ENCODE data around the gene SPAG6. TPM values are rescaled to one million over a fixed set of nuclear protein-coding genes. Genes with fewer than 3 reads are reported as not detected.

Gene SPAG6
- total RNA-seq, 1 experiment from 2014 or later = not detected

DNA sequence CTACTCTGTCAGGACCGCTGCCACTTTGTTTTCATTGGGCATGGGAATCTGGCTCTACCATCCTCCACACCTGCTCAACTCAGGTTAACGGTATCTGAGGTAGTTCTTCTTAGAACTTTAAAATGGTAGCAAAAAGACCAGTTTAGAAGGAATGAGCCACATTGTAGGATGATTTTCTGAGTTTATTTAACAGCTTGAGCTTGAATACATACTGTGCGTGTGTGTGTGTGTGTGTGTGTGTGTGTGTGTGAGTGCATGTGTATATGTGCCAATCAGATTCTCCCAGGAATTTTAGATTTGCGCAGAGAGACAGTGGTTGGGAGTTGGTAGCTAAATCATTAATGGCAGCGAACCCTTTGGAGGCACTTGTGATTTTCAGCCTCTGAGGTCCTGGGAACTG is 81.4 kb downstream of the SPAG6 start:
- H3F3A ChIP-seq (ENCODE audit: insufficient read depth, low read depth) = peaks cover 36% of the 10 kb centered on the region
- TF ChIP-seq EZH2 (IDR thresholded peaks at IDR 0.05; ENCODE audit: low read depth) = no peak
- TF ChIP-seq, protein P1, sequence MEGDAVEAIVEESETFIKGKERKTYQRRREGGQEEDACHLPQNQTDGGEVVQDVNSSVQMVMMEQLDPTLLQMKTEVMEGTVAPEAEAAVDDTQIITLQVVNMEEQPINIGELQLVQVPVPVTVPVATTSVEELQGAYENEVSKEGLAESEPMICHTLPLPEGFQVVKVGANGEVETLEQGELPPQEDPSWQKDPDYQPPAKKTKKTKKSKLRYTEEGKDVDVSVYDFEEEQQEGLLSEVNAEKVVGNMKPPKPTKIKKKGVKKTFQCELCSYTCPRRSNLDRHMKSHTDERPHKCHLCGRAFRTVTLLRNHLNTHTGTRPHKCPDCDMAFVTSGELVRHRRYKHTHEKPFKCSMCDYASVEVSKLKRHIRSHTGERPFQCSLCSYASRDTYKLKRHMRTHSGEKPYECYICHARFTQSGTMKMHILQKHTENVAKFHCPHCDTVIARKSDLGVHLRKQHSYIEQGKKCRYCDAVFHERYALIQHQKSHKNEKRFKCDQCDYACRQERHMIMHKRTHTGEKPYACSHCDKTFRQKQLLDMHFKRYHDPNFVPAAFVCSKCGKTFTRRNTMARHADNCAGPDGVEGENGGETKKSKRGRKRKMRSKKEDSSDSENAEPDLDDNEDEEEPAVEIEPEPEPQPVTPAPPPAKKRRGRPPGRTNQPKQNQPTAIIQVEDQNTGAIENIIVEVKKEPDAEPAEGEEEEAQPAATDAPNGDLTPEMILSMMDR (conservative IDR thresholded peaks at IDR 0.05) = no peak
- peak overlapping the region; percentile 48; the same call in 1 of the 2 replicates for H3K4me3 ChIP-seq
- intact Hi-C loops (cut with micrococcal nuclease; ENCODE audit: unreplicated experiment) = loop anchor here (1.0 to 10.0 kb wide), 7 partner anchors 11 to 1232 kb away; partner anchors contain the start of gene PIP4K2A
- H2AFZ ChIP-seq = no peak overlapping the region
- H4K20me1 ChIP-seq (ENCODE audit: insufficient read depth) = no peaks in the 10 kb centered on the region
- H3K9me2 ChIP-seq (ENCODE audit: insufficient read depth) = no peaks in the 10 kb centered on the region
- CTCF ChIA-PET = interaction anchor here (0.6 kb wide), 1 partner anchor 503 kb away, joined by 3 read pairs; no protein-coding TSS in a partner anchor
- no peaks in the 10 kb centered on the region for H3K36me3 ChIP-seq (ENCODE audit: low read depth)
- H3K27me3 ChIP-seq (ENCODE audit: insufficient read depth, low read depth) = no peaks in the 10 kb centered on the region
- peak overlapping the region; percentile 92 for H3K27ac ChIP-seq
- POLR2A ChIA-PET (ENCODE audit: unreplicated experiment) = interaction anchor here (0.6 kb wide), 1 partner anchor 77 kb away, joined by 3 read pairs; no protein-coding TSS in a partner anchor
- peaks cover 55% of the 10 kb centered on the region for H3K4me1 ChIP-seq (replicated peaks; ENCODE audit: insufficient read depth)
- no peak for DNase-seq
- no peaks in the 10 kb centered on the region for H3K9me3 ChIP-seq (ENCODE audit: insufficient read depth, low read depth)
- no peaks in the 10 kb centered on the region for H3K79me2 ChIP-seq (ENCODE audit: low read depth)
- BruUV-seq (replicated peaks) = no TSS peak
- H3K4me2 ChIP-seq = peak overlapping the region; percentile 91

DNA sequence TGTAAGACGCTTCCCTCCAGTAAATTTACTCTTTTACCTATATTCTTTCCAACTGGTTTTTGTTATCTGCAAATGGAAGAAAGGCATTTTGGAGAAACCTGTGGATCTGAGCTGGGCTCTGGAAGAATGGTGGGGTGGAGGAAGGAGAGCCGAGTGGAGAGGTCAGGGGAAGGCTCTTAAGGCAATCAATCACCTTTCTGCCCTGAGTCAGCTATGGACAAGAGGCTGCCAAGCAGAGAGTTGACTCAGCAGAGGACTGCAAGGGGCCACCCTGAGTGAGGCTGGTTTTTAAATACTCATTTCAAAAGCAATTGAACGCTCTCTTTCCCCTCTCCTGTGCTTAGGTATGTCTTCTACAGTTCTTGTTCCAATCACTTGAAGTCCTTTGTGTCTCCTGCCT is 81.8 kb downstream of the SPAG6 start:
- no peak overlapping the region for H2AFZ ChIP-seq
- peak overlapping the region; percentile 91 for H3K4me2 ChIP-seq
- peak overlapping the region; percentile 92 for H3K27ac ChIP-seq
- no peaks in the 10 kb centered on the region for H3K79me2 ChIP-seq (ENCODE audit: low read depth)
- peak; percentile 41 to 78 for DNase-seq
- intact Hi-C loops (cut with micrococcal nuclease; ENCODE audit: unreplicated experiment) = loop anchor here (1.0 to 10.0 kb wide), 7 partner anchors 10 to 1232 kb away; partner anchors contain the start of gene PIP4K2A
- CTCF ChIA-PET = no interaction called here
- BruUV-seq (replicated peaks) = no TSS peak
- peaks cover 55% of the 10 kb centered on the region for H3K4me1 ChIP-seq (replicated peaks; ENCODE audit: insufficient read depth)
- H3K9me3 ChIP-seq (ENCODE audit: insufficient read depth, low read depth) = no peaks in the 10 kb centered on the region
- H3K36me3 ChIP-seq (ENCODE audit: low read depth) = no peaks in the 10 kb centered on the region
- POLR2A ChIA-PET (ENCODE audit: unreplicated experiment) = interaction anchor here (0.6 kb wide), 1 partner anchor 77 kb away, joined by 3 read pairs; no protein-coding TSS in a partner anchor
- TF ChIP-seq, protein P1 (conservative IDR thresholded peaks at IDR 0.05) = no peak
- TF ChIP-seq EZH2 (IDR thresholded peaks at IDR 0.05; ENCODE audit: low read depth) = no peak
- peak overlapping the region; percentile 48; the same call in 1 of the 2 replicates for H3K4me3 ChIP-seq
- H3K27me3 ChIP-seq (ENCODE audit: insufficient read depth, low read depth) = no peaks in the 10 kb centered on the region
- no peaks in the 10 kb centered on the region for H3K9me2 ChIP-seq (ENCODE audit: insufficient read depth)
- H3F3A ChIP-seq (ENCODE audit: insufficient read depth, low read depth) = peaks cover 36% of the 10 kb centered on the region
- no peaks in the 10 kb centered on the region for H4K20me1 ChIP-seq (ENCODE audit: insufficient read depth)

DNA sequence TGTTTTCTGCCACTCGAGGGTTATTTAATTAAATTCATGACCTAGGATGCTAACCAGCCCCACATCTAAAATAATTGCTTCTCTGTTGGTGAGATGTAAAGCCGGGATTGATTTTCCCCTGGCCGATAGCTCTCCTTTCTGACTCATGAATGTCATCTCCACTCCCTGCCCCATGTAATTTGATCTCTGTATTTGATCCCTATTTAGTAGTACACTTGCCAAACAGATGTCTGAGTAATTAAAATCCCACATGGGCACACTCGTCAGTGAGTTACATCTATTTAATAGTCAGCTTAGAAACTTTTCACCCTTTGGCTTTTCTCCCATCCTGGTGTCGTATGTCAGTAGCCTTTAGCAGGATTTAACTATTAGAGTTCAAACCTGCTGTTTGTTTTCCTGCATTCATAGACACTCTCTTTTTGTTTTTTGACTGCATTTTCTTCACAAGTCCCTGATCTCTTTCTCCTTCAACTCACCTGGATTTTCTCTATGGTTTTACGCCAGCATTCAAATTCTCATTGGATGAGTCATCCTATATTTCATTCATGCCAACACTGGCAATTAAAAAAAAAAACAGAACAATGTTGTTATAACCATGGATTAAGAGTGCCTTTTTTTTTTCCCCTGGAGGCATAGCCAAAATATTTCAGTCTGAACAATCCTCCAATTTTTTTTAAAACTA is 82.7 kb downstream of the SPAG6 start:
- H3K9me2 ChIP-seq (ENCODE audit: insufficient read depth) = no peaks in the 10 kb centered on the region
- no peaks in the 10 kb centered on the region for H3K9me3 ChIP-seq (ENCODE audit: insufficient read depth, low read depth)
- ChIA-PET CTCF (no interaction called here), POLR2A (ENCODE audit: unreplicated experiment) (interaction anchor here (0.6 to 0.7 kb wide), 2 partner anchors 209 to 303 kb away, joined by 4 read pairs; no protein-coding TSS in a partner anchor)
- H3K27me3 ChIP-seq (ENCODE audit: insufficient read depth, low read depth) = no peaks in the 10 kb centered on the region
- no peaks in the 10 kb centered on the region for H3K36me3 ChIP-seq (ENCODE audit: low read depth)
- BruUV-seq (replicated peaks) = no TSS peak
- H3K4me3 ChIP-seq = peak overlapping the region; percentile 48; the same call in 1 of the 2 replicates
- TF ChIP-seq, protein P1 (conservative IDR thresholded peaks at IDR 0.05) = no peak
- TF ChIP-seq EZH2 (IDR thresholded peaks at IDR 0.05; ENCODE audit: low read depth) = no peak
- intact Hi-C loops (cut with micrococcal nuclease; ENCODE audit: unreplicated experiment) = loop anchor here (1.0 to 10.0 kb wide), 11 partner anchors 9 to 1233 kb away; partner anchors contain the start of genes BMI1 and PIP4K2A
- peaks cover 57% of the 10 kb centered on the region for H3K4me1 ChIP-seq (replicated peaks; ENCODE audit: insufficient read depth)
- H3F3A ChIP-seq (ENCODE audit: insufficient read depth, low read depth) = peaks cover 36% of the 10 kb centered on the region
- H4K20me1 ChIP-seq (ENCODE audit: insufficient read depth) = no peaks in the 10 kb centered on the region
- peak overlapping the region; percentile 91 for H3K4me2 ChIP-seq
- peak overlapping the region; percentile 92 for H3K27ac ChIP-seq
- peak; percentile 42 to 93 for DNase-seq
- H2AFZ ChIP-seq = no peak overlapping the region
- no peaks in the 10 kb centered on the region for H3K79me2 ChIP-seq (ENCODE audit: low read depth)
